ENCODE measurements around the gene ROMO1.
"Not testable (repeated sequence)": the region's sequence is repeated elsewhere in the genome, so short reads cannot be mapped to it uniquely, and the experiment has no call there.

ROMO1 gene

DNA sequence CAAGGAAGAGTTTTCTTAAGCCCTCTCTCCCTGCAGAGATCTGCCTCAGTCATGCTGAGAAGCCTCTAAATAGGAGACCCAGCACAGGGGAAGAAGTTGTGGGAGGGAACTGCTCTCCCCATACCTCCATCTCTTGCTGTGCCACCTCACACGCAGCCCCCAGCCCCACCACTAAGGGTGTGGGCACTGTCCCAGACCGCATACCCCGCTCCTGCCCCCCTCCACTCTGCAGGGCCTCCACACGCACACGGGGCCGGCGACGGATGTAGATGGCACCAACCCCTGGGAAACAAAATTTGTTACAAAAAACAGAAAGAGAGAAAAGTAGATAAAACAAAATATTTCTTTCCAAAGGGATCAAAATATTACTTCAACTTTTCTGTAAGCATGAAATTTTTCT is 24.3 kb upstream of the ROMO1 start:
- no peak for DNase-seq (ENCODE audit: low read depth)
- TF ChIP-seq, protein P1, sequence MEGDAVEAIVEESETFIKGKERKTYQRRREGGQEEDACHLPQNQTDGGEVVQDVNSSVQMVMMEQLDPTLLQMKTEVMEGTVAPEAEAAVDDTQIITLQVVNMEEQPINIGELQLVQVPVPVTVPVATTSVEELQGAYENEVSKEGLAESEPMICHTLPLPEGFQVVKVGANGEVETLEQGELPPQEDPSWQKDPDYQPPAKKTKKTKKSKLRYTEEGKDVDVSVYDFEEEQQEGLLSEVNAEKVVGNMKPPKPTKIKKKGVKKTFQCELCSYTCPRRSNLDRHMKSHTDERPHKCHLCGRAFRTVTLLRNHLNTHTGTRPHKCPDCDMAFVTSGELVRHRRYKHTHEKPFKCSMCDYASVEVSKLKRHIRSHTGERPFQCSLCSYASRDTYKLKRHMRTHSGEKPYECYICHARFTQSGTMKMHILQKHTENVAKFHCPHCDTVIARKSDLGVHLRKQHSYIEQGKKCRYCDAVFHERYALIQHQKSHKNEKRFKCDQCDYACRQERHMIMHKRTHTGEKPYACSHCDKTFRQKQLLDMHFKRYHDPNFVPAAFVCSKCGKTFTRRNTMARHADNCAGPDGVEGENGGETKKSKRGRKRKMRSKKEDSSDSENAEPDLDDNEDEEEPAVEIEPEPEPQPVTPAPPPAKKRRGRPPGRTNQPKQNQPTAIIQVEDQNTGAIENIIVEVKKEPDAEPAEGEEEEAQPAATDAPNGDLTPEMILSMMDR (IDR thresholded peaks at IDR 0.05; ENCODE audit: insufficient read depth, low read depth, low read length, missing control alignments) = no peak
- H3K4me3 ChIP-seq (ENCODE audit: low read depth, low read length) = no peak overlapping the region

DNA sequence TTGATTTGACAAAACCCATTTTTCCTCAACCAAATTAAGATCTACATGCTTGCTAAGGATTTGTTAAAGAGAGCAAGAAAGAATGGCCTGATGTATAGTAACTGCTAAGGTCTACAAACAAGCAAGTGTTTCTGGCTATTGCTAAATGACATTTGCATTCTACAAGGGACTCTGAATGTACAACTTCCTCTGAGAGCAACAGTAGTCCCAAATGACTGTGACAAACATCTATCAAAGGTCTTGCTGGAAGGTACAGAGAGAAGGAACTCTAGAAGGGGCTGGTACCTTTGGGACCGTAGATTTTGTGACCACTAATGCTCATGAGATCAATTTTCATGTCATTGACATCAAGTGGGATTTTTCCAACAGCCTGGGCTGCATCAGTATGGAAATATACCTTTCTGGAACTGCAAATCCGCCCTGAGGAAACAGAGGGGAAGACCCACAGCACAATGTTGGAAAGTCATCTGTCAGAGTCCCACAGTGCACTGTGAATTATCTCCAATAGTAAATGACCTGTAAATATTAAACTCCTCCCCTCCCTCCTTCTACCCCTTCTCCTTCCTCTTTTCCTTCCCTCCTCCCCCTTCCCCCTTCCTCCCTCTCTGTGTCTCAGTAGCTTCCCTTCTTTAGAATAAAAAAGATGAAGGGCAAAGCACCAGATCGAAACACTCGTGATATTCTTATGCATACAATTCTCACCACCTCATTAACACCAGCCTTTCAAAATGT is 18.6 kb upstream of the ROMO1 start:
- H3K4me3 ChIP-seq (ENCODE audit: low read depth, low read length) = no peak overlapping the region
- TF ChIP-seq, protein P1 (IDR thresholded peaks at IDR 0.05; ENCODE audit: insufficient read depth, low read depth, low read length, missing control alignments) = no peak
- DNase-seq (ENCODE audit: low read depth) = no peak

DNA sequence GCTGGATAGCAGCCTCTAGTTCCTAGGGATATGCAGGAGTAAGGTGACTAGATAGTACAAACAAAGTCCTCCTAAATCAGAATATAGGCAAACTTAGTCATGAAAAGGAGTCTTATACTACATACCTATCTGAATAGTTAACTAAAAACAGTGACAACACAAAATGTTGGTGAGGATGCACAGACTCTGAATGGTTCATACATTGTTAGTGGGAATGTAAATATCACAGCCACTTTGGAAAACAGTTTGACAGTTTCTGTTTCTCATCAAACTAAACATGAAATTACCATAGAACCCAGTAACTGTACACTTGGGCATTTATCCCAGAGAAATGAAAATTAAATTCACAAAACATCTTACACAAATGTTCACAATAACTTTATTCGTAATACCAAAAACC is 17.2 kb upstream of the ROMO1 start:
- no peak for DNase-seq (ENCODE audit: low read depth)
- no peak overlapping the region for H3K4me3 ChIP-seq (ENCODE audit: low read depth, low read length)
- TF ChIP-seq, protein P1 (IDR thresholded peaks at IDR 0.05; ENCODE audit: insufficient read depth, low read depth, low read length, missing control alignments) = no peak

DNA sequence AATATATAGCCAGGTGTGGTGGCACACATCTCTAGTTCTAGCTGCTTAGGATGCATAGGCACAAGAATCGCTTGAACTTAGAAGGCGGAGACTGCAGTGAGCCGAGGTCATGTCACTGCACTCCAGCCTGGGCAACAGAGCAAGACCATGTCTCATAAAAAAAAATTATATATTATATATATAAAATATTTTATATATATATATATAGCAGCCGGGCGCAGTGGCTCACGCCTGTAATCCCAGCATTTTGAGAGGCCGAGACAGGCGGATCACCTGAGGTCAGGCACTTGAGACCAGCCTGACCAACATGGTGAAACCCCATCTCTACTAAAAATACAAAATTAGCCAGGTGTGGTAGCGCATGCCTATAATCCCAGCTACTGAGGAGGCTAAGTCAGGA is 13.8 kb upstream of the ROMO1 start:
- DNase-seq (ENCODE audit: low read depth); H3K4me3 ChIP-seq (ENCODE audit: low read depth, low read length): not testable (repeated sequence)

DNA sequence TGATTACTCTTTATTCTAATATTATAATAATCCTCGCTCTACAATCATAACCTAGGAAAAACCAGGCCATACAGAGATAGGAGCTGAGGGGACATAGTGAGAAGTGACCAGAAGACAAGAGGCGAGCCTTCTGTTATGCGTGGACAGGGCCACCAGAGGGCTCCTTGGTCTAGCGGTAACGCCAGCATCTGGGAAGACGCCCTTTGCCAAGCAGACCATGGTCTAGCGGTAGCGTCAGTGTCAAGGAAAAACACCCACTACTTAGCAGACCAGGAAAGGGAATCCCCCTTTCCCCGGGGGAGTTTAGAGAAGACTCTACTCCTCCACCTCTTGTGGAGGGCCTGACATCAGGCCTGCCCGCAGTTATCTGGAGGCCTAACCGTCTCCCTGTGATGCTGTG is 12.3 kb upstream of the ROMO1 start:
- not testable (repeated sequence) for DNase-seq (ENCODE audit: low read depth); H3K4me3 ChIP-seq (ENCODE audit: low read depth, low read length)

DNA sequence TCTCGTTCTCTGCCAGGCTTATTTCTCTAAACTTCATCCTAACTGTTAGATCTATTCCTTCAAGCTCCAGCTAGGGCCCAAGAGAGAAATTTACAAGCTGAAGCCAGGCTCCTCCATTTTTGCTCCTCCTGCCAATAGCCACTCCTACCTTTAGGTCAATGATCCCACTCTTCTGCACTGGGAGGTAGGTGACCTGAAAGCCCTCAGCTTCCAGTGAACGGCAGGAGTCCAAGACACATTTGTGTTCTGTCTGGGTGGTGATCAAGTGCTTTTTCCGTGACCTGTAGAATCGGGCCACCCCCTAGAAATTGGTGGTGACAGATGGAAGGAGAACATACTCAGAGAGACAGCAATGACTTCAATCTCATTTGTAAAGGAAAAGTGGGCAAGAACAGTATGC is 8.9 kb upstream of the ROMO1 start:
- H3K4me3 ChIP-seq (ENCODE audit: low read depth, low read length) = no peak overlapping the region
- DNase-seq (ENCODE audit: low read depth) = no peak
- TF ChIP-seq, protein P1 (IDR thresholded peaks at IDR 0.05; ENCODE audit: insufficient read depth, low read depth, low read length, missing control alignments) = no peak

DNA sequence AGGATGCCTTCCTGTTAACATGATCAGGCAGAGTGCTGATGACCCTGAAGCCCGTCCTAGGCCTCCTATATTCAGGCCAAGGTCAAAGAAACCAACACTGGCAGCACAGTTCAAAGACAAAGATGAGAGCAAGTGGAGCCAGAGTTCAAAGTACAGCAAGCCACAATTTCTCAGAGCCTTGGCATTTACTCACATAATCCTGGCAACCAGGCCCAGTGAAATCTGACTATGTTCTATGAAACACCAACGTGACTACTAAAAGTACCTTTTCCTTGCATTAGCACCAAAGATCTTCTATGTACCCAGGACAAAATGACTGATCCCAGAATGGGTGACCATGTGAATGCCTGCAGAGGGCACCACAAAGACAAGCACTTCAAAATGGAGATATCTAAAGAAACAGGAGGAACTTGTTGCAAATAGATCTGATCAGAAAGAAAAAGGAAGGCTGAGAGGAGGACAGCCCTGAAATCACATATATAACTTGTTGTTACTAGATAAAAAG is 3.9 kb upstream of the ROMO1 start:
- TF ChIP-seq, protein P1 (IDR thresholded peaks at IDR 0.05; ENCODE audit: insufficient read depth, low read depth, low read length, missing control alignments) = no peak
- no peak for DNase-seq (ENCODE audit: low read depth)
- H3K4me3 ChIP-seq (ENCODE audit: low read depth, low read length) = no peak overlapping the region

DNA sequence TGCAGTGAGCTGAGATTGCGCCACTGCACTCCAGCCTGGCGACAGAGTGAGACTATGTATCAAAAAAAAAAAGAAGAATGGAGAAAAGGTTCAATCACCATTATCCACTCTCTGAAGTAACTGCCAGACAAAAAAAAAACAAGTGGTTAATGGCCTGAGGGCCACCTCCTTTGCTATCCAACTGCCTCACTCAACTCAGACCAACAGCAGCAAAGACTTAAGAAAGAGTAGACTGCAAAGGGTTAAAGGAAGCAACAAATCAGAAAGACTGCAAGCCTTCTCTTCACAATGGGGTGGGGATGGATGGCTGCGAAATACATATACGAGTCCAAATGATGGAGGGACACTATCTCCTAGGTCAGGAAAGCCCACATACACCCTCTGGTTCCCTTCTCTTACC is 3.2 kb upstream of the ROMO1 start:
- H3K4me3 ChIP-seq (ENCODE audit: low read depth, low read length) = no peak overlapping the region
- TF ChIP-seq, protein P1 (IDR thresholded peaks at IDR 0.05; ENCODE audit: insufficient read depth, low read depth, low read length, missing control alignments) = no peak
- no peak for DNase-seq (ENCODE audit: low read depth)

Data from GM12865 (cell line).